NCI-H2029 treated with DMSO at 0.1 percent for 48 hours (cell line): Measurements from ENCODE around the gene FAM117A.
"Not testable (repeated sequence)": the region's sequence is repeated elsewhere in the genome, so short reads cannot be mapped to it uniquely, and the experiment has no call there.

Source experiments
- DNase-seq: peaks from one replicate; lab custom pipeline; 2025; lab: John Stamatoyannopoulos, UW

Gene FAM117A

DNA sequence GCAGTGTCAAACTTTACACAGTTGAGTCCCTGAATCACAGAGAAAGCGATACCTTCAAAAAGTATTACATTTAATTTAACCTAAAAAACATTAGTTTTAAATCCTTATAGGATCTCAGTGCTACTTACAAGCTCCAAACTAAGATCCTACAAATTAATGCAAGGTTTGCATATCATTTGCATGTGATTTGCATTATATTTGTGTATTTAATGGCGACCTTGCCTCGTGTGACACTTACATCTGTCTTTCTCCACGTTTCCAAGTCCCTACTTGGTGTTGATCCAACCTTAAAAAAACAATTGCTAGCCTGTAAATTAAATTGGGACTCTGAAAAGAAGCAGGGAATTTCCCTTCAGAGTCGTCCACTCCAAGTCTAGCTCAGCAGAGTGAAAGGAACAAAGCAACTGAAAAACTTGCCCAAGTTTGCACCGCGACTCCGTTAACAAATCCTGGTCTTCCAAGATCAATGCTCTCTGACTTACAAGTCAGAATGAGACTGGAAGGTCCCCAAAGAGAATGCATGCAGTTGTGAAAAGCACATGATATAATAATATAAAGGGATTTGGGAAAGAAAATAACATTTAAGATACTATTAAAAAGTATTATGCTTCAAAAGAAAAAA is 739 bp upstream of the FAM117A start:
- no peak for DNase-seq

DNA sequence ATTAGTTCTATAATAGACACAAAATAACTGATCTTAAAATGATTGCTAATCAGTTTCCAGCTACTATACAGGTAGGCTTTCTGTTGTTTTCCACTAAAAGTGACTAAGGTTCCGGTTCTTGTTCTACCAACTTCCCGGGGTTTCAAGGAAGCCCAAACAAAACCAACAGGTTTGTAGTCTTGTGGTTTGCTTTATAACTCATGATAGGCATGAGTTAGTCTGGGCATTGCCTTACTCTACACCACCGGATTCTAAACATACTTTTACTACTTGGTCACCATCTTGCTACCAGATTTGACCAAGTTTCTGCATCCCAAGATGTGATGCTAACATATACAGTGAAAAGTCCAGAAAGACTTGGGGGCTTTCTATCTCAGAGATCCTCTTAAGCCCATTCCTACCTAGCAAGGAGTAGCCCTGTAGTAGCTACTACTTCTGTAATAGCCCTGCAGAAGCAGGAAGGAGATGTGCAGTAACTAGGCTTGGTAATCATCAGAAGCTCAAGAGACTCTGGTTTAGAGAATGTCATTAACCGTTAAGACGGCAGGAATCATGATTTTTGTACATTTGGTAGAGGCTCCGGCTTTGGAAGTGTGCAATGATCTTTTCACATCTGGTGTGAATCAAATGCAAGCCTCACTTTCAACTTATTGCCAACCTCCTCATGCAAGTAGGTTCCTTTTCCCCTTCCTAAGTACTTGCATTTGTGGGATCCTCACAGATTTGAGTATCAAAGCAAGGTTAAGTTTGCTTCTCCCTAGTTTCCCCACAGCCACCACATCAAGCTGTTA is 1.6 kb downstream of the FAM117A start:
- no peak for DNase-seq

DNA sequence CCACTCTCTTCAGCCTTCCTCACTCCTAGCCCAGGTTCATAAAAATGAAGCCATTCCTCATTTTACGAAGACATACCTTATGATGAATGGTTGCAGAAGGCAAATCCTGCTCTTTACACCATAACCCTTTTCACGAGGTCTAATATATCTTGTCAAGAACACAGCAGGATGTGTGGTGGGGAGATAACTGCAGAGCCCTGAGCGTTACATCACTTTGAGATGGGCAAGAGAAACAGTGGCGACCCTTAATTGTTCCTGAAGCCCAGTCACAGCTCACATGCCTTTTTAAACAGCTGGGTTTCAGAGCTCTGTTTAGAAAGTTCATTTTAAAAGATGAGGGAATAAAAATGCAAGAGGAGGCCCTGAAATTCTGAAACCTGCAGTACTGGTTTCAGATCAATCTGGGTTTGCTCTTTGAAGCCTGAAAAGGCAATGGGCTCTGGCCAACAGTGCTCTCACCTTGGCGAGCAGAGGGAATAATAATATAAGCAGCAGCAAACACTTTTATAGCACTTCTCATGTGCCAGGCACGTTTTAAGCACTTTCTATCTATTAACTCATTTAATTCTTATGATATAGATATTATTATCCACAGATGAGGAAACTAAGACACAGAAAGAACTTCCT is 2.9 kb downstream of the FAM117A start:
- no peak for DNase-seq

DNA sequence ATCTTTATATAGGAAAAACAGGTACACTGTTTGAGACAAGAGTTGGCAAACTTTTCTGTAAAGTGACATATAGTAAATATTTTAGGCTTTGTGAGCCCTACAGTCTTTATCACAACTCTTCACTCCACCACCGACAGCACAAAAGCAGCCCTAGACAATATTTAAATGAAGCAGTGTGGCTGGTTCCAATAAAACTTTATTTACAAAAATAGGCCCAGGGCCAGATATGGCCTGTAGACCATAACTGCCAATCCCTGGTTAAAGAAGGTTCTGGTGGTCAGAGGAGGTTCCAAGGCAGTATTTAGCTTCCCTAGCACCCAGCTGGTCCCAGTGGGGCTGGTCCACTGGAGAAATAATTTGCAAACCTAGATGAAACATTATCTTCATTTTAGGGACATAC is 3.6 kb downstream of the FAM117A start:
- DNase-seq, result no peak

DNA sequence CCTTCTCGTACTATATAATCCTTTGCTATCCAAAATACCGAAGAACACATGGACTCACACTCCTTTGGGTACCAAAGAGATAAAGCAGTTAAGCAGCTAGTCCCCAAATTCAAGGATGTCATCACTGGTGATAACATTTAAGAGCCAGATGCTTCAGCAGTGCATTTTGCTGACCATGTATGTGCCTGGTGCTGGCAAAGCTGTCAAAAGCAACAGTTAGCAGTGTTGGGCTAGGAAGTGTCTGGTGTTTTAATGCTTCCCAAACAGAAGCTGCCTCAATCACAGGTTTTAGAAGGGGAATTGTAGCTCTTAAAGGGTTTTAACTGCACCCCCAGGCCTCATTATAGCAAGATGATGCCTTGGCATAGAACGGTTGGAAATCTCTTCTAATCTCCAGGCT is 4.7 kb downstream of the FAM117A start:
- no peak for DNase-seq

DNA sequence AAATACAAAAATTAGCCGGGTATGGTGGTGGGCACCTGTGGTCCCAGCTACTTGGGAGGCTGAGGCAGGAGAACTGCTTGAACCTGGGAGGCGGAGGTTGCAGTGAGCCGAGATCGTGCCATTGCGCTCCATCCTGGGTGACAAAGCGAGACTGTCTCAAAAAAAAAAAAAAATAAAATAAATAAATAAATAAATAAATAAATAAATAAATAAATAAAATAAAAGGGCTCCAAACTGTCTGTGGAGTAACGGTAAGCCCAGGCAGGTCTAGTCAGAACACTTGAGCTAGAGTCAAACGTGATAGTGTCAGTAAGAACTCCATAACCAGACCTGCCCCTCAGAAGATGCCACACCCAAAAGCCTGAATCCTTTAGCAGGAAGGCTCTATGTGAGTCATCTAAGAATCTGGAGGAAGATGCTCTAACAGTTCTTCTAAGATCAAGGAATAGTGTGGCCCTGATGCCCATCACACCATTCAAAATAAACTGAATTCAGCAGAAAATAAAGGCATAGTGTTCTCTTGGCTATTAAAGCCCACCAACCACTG is 5.4 kb downstream of the FAM117A start:
- not testable (repeated sequence) for DNase-seq

DNA sequence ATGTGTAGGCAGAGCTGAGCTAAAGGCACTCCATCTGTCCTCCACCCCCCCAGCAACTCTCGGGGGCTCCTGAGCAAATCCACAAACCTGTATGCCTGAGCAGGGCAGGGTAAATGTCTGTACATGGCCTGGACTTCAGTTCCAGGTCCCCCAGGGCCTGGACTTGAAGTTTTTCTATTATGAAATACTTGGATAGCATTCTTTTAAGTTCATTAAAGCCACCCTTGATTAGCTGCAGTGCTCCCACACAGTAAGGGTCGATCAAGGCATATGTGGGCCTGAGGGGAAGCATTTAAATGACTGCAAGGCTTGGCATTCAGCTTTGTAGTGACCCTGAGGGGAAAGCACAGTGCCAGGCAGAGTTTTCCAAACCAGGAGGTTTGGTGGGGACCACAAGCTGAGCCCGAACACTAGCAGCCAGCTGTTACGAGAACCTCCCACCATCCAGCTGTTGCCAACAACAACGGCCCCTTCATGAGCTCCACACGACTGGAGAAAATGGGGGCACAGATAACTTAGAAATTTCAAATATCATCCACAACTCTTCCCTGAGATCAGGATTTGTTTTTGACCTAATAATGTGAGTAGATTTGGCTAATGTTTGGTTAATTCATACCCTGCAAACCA is 6.7 kb downstream of the FAM117A start:
- DNase-seq, result no peak

DNA sequence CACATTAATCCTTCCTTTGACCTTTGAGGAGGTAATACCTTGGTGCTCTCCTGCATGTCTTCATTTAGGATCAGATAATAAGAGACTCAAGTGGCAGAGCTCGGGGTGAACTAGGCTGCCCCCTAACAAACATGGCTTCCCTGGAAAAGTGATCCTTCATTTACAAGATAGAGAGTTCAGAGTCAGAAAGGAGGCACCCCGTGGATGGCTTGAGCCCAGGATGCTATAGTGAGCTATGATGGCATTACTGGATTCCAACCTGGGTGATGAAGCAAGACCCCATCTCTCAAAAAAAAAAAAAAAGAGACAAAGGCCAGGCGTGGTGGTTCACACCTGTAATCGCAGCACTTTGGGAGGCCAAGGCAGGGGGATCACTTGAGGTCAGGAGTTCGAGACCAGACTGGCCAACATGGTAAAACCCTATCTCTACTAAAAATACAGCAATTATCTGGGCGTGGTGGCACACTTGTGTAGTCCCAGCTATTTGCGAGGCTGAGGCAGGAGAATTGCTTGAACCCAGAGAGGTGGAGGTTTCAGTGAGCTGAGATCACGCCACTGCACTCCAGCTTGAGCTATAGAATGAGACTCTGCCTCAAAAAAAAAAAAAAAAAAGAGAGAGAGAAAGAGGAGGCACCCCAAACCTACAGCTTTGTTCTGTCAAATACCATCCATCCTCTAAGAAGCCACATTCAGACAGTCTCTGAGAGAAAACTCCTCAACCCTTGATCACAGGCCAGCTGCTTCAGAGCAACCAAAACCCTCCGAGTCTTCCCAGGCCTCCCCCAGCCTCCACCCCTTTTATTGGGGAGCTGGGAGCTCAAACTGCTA is 7.4 kb downstream of the FAM117A start:
- DNase-seq, result no peak

DNA sequence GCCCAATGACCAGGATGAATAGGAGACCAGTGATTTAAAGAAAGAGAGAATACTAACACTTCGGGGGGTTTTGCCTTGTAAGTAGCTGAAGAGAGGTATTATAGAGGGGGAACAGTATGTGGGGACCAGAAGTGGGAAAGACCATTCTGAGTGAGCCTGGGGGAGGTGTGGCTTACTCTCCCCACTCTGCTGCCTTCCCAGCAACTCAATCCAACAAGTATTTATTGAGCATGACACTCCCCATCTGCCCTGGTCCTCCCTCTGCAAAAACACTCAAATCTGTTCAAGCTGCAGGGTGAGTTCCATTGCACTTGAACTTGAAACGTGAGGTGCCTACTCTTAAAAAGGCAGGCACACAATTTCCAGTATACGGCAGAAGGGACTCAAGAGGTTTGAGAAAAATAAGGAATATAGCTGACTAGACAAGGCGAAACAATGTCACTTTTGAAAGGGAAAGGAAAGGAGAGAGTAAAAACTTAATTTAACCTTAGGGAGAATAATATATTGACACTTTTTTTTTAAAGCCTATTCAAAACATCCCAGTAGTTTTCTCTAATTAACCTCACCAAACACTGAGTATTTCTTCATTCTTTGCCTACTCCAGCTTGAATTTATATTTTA is 8.2 kb downstream of the FAM117A start:
- no peak for DNase-seq

DNA sequence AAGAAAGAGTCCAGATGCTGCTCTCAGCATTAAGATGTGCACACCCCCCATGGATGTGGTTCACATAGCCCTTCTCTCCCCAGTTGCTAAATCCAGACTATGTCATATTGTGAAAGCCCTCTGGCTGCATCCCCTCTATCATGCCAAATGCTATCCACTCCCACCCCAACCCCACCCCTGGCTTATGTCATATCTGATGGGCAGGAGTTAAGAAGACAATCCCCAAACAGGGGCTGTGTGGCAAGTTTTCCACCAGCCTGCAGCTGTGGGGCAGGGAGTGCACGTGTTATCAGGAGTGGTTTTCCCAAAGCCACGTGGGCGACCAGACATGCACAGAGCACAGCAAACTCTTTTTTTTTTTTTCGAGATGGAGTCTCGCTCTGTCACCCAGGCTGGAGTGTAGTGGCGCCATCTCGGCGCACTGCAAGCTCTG is 10.0 kb downstream of the FAM117A start:
- DNase-seq, result no peak

DNA sequence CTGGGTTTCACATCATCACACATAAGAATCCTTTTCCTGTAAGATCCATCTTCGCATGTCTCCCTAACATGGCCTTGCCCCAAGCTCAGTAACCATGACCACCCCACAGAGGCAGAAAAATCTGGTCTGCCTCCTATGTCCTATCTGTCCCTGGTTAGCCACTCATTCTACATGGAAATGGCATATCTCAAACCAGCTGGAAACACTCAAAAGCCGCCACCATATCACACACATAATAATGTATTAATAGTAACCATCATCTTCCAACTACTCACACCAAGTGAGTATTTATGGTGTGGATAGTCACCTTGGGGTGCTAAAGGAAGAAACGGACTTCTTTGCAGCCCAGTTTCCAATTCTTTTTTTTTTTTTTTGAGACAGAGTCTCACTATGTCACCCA is 11.4 kb downstream of the FAM117A start:
- no peak for DNase-seq

DNA sequence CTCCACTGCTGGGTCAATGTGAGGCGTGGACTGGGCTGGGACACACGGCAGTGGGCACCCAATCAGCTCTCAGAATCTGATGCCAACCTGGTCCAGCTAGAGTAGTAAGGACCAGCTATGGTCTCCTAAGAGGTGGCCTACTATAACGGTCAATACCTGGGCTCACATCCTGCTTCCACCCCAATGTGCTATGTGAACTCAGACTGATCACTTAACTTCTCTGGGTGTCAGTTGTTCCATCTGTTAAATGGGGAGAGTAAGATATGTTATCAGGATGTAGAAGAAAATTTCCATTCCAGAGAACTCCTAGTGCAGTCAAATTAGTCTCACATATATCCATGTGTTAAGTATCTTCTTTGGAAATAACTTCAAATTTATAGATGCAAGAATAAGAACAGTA is 14.2 kb downstream of the FAM117A start:
- no peak for DNase-seq

DNA sequence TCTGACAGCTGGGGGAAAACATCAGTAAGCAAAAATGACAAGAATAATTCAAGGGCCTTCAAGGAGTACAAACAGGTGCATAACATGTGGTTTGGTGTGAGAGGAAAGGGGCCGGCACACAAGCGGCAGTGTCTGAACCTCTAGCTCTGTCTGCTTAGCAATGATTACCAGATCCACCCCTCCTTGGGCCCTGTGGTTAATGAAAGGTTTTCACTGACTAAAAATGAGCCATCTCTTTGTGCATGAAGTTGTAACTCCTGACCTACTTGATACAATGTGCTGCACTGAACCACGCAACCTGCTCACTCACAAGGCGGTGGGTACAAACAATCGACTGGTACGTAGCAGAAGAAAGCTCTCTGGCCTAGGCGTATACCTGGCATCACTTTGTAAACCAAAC is 15.1 kb downstream of the FAM117A start:
- no peak for DNase-seq

DNA sequence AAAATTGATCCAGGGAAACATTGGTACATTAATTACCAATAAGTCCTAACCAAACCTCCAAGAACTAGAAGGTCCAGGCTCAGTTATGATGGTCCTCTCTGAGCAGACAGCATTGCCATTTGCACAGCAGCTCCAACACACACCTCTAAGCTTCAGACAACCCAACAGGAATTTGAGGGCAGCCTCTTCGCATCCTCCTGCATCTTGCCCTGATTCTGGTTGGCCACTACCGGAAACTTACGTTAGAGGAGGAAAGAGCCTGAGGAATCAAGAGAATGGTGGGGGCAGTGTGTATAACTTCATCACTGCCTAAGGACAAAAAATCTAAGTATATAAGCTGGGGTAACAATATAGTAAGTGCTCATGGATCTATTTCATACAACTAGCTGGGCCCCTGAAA is 15.7 kb downstream of the FAM117A start:
- no peak for DNase-seq

DNA sequence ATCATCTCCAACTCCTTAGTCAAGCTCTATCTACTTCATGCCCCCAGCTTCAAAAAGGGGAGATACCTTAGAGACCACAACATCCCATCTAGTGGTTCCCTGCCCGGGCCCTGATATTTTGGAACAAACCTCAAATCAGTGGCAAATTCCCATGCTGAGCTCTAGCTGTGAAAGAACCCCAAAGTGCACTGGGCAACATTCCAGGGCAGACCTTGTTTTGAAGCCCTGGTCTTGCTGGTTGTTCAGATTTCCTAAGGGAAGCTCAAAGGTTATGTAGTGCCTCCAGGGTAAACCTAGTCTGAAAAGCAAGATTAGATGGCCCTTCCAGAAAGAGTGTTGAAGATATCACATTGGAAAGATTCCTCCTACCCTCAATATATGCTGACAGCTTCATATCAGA is 16.3 kb downstream of the FAM117A start:
- DNase-seq, result no peak

DNA sequence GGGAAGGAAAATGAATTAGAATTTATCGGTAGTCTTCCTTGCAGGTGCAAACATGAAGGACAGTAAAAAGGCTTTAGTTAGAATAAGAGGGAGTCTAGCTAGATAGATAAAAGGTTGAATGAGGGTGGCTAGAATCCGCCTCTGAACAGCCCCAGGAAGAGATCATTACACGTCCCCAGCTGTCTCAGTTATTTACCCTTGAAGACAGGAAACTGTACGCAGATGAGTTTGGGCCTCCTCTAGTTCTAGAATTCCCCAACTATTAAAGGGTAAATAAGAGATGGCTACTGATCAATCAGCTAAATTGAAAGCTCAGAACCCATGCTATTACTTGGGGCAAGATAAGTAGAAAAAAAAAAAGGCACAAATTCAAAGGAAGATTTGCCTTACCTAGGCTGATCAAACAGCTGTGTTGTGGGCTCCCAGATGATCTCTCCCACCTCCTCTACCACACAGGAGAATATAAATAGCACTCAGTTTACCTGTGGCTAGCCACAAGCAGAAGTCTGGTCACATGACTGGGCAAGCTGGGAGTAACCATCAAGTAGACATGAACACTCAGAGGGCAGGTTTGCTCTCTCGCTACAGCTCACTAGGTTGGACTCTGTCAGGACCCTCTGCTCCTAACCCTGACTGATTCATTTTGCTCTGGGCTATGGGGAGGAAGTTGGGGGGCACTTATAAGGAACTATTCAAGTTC is 17.0 kb downstream of the FAM117A start:
- no peak for DNase-seq

DNA sequence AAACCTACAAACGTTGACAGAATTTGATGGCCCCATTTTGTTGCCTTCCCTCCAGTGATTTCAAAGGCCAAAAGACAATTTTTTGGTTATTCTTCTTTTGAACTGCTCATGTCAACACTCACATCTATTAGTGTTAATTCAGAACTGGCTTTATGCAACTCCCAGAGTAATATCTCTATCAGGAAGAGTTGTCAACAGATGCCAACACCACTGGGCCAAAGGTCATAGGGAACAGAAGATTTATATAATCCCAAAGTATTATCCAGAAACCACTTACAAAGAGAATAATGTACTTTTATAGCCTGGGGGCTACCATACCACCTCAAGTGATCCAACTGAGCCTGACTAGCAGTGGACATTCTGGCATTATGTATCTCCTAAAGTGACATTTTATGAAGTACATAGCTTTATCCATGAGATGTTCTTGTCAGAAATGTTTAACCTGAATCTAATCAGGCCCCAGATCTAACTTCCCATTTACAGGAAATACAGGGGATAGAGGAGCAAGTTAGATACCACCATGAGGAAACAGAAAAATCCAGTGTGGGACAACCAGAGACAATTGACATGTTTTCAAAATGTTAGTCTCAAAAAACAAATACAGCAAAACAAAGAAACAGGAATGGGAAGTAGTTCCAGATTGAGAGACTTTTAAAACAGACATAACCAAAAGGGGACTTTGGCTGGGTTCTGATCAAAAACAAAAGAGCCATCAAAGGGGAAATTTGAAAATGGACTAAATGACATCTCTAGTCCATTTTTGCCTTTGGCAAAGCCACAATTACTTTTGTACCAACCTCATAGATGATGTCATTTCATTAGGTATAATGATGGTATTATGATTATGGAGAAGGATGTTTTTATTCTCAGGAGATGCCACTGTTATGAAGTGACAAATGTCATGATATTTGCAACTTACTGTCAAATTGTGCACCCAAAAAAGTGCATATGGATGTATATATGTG is 18.5 kb downstream of the FAM117A start:
- DNase-seq, result no peak

DNA sequence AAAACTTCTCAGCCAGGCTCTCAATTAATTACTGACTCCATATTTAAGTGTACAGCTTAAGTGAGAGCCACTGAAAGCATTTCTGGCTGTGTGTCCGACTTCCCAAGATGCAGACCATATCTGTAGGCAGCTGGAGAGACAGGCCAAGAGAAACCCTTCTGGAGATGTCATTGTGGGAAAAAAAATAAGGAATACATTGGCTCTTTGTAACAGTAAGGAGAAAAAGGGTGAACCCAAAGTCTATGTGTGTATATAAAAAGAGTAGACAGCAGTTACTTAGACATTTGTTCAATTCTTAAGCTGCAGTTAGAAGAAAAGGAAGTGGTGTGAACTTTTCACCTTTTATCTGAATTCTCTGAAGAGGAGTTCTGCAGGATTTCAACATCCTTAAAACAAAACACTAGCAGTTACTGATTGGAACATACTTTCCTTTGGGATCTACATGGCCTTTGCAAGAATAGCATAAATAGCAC is 21.7 kb downstream of the FAM117A start:
- DNase-seq, result no peak

DNA sequence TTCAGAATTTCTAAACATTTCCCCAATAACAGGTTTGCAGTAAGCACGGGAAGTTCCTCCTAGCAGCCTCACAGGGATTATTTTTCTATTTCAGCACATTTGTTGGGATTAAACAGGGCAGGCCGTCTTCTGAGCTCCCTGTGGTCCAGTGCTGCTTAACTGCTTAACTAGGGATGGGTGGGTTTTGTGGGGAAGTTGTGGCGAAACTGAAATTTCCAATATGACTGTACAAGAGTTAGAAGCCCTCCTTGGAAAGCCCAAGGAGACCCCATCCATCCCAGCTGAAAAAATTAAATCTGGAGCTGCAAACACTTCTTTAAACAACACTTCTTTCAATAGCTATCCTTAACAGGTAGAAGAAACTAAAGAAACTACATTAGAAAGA is 22.2 kb downstream of the FAM117A start:
- DNase-seq, result no peak
